ENCODE data around the gene OR5AN1.
"Not testable (repeated sequence)": the region's sequence is repeated elsewhere in the genome, so short reads cannot be mapped to it uniquely, and the experiment has no call there.

OR5AN1 gene, protein sequence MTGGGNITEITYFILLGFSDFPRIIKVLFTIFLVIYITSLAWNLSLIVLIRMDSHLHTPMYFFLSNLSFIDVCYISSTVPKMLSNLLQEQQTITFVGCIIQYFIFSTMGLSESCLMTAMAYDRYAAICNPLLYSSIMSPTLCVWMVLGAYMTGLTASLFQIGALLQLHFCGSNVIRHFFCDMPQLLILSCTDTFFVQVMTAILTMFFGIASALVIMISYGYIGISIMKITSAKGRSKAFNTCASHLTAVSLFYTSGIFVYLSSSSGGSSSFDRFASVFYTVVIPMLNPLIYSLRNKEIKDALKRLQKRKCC

DNA sequence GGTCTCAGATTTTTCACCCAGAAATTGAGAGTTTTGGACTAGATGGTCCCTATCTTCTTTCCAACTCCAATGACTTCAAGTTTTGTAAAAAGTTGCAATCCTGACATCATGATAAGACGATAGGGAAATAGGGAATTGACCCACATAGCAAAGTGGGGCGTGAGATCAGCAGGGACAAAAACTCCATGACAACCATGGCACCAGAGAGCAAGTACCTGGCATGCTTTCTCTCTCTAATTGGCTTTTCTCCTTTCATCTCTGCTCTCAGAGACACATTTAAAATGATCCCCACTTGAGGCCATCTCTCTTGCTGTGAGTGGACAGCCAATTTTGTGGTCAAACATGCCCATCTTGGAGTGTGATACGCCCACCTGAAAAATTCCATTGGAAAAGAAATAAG, at the start of gene OR5AN1:
Gene OR5AN1, plus strand, starts transcription at position 301 of the 400 bp plus-strand sequence. CDS start 5,564 bp downstream, outside the sequence.
- DNase-seq (no peak), ATAC-seq (no peak)
- Mint-ChIP-seq H3K4me3 (no peak within 1 kb of the TSS), H3K27me3 (no peaks in the 10 kb centered on the region), H3K4me1 (no peaks in the 10 kb centered on the region), H3K36me3 (ENCODE audit: low read depth) (no peaks in the 10 kb centered on the region), H3K27ac (no peak within 1 kb of the TSS), H3K9me3 (peaks cover 5% of the 10 kb centered on the region)

DNA sequence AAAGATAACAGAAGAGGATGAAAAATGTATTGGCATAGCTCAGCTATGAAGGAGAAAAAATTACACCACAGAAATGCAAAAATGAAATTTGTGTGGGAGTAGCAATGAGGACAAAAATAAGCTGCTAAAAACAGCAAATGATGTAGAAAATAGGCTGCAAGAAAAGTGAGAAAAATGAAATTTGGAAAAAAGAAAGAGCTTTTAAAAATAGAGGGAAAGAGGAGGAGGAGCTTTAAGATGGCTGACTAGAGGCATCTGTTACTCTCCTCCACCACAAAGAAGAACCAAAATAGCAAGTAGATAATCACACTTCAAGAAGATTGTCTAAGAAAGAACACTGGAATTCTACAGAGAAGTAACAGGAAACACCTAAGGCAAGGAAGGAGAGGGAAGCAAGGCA, 23.7 kb upstream of the OR5AN1 start:
- no peaks in the 10 kb centered on the region for H3K4me1 Mint-ChIP-seq
- ATAC-seq (no peak), DNase-seq (no peak)
- no peaks in the 10 kb centered on the region for H3K36me3 Mint-ChIP-seq (ENCODE audit: low read depth)
- peaks cover 3% of the 10 kb centered on the region for H3K27me3 Mint-ChIP-seq
- H3K9me3 Mint-ChIP-seq: peaks cover 6% of the 10 kb centered on the region
- no peak overlapping the region for H3K27ac Mint-ChIP-seq
- H3K4me3 Mint-ChIP-seq: no peak overlapping the region

GRCh38 chr11:59336176-59336575, 22.5 kb upstream of the OR5AN1 start:
- H3K27ac Mint-ChIP-seq: no peak overlapping the region

DNA sequence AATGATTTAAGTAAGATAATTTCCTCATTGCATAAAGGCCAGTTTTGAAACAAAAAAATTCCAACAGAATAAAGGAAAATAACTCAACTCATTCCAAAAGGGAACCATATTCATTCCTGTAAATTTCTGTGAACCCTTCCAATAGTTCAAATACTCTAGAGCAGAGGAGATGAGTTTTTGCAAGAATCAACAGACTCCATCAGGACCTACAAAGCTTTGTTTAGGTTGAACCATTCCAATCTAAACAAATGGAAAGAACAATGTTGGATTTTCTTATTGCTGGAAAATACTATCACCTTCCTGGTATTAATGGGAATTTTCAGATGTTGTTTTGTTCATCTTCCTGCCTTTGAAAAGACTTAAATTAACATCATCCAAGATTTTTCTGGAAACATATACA, 21.8 kb upstream of the OR5AN1 start:
- H3K27ac Mint-ChIP-seq: no peak overlapping the region
- no peaks in the 10 kb centered on the region for H3K4me1 Mint-ChIP-seq
- peaks cover 6% of the 10 kb centered on the region for H3K9me3 Mint-ChIP-seq
- ATAC-seq (no peak), DNase-seq (no peak)
- H3K27me3 Mint-ChIP-seq: peaks cover 3% of the 10 kb centered on the region
- H3K4me3 Mint-ChIP-seq: no peak overlapping the region
- no peaks in the 10 kb centered on the region for H3K36me3 Mint-ChIP-seq (ENCODE audit: low read depth)

More at GRCh38 chr11:59336176-59336575, 22.5 kb upstream of the OR5AN1 start:
- peaks cover 6% of the 10 kb centered on the region for H3K9me3 Mint-ChIP-seq
- no peaks in the 10 kb centered on the region for H3K36me3 Mint-ChIP-seq (ENCODE audit: low read depth)
- no peaks in the 10 kb centered on the region for H3K4me1 Mint-ChIP-seq
- no peak for DNase-seq
- ATAC-seq: no peak
- no peak overlapping the region for H3K4me3 Mint-ChIP-seq
- peaks cover 3% of the 10 kb centered on the region for H3K27me3 Mint-ChIP-seq

DNA sequence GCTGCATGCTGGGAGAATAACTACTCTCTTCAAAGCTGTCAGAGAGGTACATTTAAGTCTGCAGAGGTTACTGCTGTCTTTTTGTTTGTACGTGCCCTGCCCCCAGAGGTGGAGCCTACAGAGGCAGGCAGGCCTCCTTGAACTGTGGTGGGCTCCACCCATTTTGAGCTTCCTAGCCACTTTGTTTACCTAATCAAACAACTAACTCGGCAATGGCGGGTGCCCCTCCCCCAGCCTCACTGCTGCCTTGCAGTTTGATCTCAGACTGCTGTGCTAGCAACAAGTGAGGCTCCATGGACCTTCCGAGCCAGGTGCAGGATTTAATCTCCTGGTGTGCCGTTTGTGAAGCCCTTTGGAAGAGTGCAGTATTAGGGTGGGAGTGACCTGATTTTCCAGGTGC, 9.0 kb upstream of the OR5AN1 start:
- H3K27me3 Mint-ChIP-seq; H3K36me3 Mint-ChIP-seq (ENCODE audit: low read depth); H3K27ac Mint-ChIP-seq; H3K4me3 Mint-ChIP-seq; H3K9me3 Mint-ChIP-seq; DNase-seq; H3K4me1 Mint-ChIP-seq; ATAC-seq: not testable (repeated sequence)

DNA sequence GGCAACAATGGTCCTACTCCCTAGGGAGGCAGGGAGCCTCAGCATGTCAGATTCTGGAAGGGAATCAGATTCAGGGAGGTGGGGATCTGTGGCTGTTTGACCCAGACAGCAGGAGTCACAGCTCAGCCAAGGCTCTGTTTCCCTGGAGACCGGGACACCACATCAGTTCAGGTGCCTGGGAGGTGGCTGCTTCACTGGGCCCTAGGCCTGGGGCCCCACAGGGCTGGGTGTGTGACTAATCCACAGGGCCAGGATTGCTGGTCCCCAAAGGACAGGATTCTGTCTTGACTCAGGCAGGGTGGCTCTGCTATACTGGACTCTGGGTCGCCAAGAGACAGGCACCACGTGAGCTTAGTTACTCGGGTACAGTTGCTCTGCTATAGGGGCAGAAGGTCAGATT, 3.5 kb upstream of the OR5AN1 start:
- Mint-ChIP-seq H3K27ac (no peak overlapping the region), H3K36me3 (ENCODE audit: low read depth) (no peaks in the 10 kb centered on the region), H3K27me3 (peaks cover 3% of the 10 kb centered on the region), H3K4me3 (no peak overlapping the region), H3K4me1 (no peaks in the 10 kb centered on the region), H3K9me3 (no peaks in the 10 kb centered on the region)
- no peak for DNase-seq
- ATAC-seq: no peak

- Mint-ChIP-seq H3K36me3 (ENCODE audit: low read depth) (no peaks in the 10 kb centered on the region), H3K27me3 (no peaks in the 10 kb centered on the region), H3K4me1 (no peaks in the 10 kb centered on the region), H3K9me3 (no peaks in the 10 kb centered on the region), H3K27ac (no peak overlapping the region), H3K4me3 (no peak overlapping the region)
- no peak for DNase-seq
- no peak for ATAC-seq
Observed at GRCh38 chr11:59356561-59356960, 2.1 kb upstream of the OR5AN1 start.

DNA sequence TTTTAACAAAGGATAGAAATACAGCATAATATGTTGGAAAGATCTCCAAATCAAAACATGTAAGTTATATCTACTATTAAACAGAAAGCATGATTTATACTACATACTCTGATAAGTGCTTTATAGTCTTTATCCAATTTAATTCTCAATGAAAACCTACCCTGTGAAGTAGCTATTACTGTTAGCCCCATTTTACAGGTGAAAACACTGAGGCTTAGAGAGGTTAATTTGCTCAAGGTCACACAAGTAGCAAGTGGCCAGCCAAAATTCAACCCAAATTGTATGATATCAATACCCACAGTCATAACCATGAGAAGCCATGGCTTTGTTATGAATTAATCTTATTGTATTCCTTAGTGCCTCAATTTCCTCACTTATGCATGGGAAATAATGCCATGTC, 675 bp upstream of the OR5AN1 start:
- H3K27me3 Mint-ChIP-seq: no peaks in the 10 kb centered on the region
- no peak for ATAC-seq
- no peak for DNase-seq
- no peak overlapping the region for H3K27ac Mint-ChIP-seq
- no peak overlapping the region for H3K4me3 Mint-ChIP-seq
- no peaks in the 10 kb centered on the region for H3K4me1 Mint-ChIP-seq
- H3K9me3 Mint-ChIP-seq: peaks cover 5% of the 10 kb centered on the region
- no peaks in the 10 kb centered on the region for H3K36me3 Mint-ChIP-seq (ENCODE audit: low read depth)

DNA sequence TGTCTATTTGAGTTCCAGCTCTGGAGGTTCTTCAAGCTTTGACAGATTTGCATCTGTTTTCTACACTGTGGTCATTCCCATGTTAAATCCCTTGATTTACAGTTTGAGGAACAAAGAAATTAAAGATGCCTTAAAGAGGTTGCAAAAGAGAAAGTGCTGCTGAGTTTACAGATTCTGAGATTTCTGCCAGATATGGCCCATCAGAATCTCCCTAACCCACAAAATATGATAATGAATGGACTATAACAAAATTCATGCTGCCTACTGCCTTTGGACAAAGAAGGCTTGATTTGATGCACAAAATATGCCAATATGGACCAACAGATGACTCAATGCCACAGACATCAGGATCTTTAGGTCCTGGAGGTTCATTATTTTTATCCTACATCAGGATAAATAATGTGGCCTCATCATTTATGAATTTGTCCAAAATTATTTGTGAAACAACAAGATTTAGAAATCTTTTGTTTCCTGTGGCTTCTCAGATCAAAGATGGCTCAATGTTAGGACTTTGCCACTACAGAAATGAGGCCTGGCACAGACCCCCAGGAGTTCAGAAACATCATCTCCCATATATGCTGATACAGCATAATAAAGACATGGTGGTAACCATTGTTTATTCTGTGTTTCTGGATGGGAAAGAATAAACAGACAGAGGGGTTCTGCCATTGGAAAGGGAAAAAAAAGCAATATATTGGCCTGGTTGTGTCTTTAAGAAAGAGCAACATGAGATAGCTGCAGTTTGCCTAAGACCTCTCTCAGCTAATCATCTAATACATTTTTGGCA, 6.7 kb downstream of the OR5AN1 start:
- ATAC-seq: no peak
- Mint-ChIP-seq H3K27ac (no peak overlapping the region), H3K27me3 (no peaks in the 10 kb centered on the region), H3K9me3 (peaks cover 5% of the 10 kb centered on the region), H3K4me1 (peaks cover 8% of the 10 kb centered on the region), H3K4me3 (no peak overlapping the region), H3K36me3 (ENCODE audit: low read depth) (no peaks in the 10 kb centered on the region)
- no peak for DNase-seq

DNA sequence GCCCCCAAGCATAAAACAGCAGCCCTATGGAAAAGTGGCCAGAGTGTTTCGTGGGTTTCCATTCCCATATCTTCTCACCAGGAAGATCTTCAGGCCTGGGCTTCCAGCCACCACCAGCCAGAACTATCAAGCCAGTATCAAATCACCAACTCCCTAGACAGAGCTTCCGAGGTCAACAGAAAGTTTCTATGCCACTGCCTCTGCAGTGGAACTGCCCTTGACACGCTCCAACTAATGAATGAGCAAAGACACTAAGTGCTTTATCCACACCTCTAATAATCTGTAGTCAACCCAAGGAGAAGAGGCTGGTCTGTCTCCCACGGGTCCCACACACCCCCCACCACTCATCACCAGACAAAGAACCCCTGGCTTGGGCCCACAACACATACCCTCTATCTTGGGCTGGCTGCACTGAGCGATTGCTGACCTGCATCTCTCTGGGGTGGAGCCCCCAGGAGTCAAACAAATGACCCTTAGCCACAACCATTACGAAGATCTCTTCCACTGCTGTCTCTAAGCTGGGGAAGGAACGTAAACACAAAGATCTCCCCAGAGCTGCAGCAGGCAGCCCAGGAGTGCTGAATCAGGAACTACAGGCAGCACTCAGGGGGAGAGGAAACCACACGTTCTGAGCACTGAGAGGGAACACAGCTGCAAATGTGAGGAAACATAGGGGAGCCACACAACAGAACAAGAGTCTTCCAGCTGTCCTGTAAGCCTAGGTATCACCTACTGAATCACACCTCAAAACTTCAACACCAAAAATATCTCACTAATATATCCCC, 9.7 kb downstream of the OR5AN1 start:
- peaks cover 8% of the 10 kb centered on the region for H3K4me1 Mint-ChIP-seq
- peaks cover 10% of the 10 kb centered on the region for H3K9me3 Mint-ChIP-seq
- peaks cover 2% of the 10 kb centered on the region for H3K36me3 Mint-ChIP-seq (ENCODE audit: low read depth)
- H3K27ac Mint-ChIP-seq: no peak overlapping the region
- ATAC-seq (no peak), DNase-seq (no peak)
- H3K4me3 Mint-ChIP-seq: no peak overlapping the region
- H3K27me3 Mint-ChIP-seq: no peaks in the 10 kb centered on the region

GRCh38 chr11:59372324-59372723, 13.6 kb downstream of the OR5AN1 start:
- not testable (repeated sequence) for H3K4me1 Mint-ChIP-seq; ATAC-seq; H3K27me3 Mint-ChIP-seq; DNase-seq; H3K36me3 Mint-ChIP-seq (ENCODE audit: low read depth); H3K4me3 Mint-ChIP-seq; H3K27ac Mint-ChIP-seq
- H3K9me3 Mint-ChIP-seq: peaks cover 10% of the 10 kb centered on the region

DNA sequence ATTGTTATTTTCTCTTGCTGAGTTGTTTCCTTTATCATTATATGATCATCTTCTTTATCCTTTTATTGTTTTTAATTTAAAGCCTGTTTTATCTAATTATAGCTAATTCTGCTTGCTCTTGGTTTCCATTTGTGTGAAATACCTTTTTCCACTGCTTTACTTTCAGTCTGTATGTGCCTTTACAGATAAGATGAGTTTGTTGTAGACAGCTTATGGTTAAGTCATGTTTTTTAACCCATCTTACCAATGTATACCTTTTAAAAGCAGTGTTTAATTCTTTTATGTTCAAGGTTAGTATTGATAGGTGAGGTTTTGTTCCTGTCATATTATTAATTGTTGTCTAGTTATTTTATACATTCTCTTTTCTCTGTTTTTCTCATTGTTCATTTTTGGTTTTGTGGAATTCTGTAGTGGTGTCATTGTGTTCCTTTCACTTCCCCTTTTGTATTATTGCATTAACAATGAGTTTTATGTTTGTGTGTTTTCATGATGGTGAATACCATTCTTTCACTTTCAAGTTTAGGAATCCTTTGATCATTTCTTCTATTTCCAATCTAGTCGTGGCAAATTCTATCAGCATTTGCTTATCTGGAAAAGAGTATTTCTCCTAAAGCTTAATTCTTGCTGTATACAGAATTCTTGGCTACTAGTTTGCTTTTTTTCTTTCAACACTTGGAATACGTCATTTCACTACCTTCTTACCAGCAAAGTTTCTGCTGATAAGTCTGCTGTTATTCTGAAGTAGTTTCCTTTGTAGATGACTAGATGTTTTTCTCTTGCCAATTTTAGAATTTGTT, 21.8 kb downstream of the OR5AN1 start:
- no peak for ATAC-seq
- peaks cover 1% of the 10 kb centered on the region for H3K36me3 Mint-ChIP-seq (ENCODE audit: low read depth)
- no peak for DNase-seq
- peak overlapping the region; percentile 13 for H3K27ac Mint-ChIP-seq
- peaks cover 21% of the 10 kb centered on the region for H3K9me3 Mint-ChIP-seq
- no peaks in the 10 kb centered on the region for H3K27me3 Mint-ChIP-seq
- peaks cover 6% of the 10 kb centered on the region for H3K4me1 Mint-ChIP-seq
- H3K4me3 Mint-ChIP-seq: no peak overlapping the region

- ATAC-seq (no peak), DNase-seq (no peak)
- Mint-ChIP-seq H3K36me3 (ENCODE audit: low read depth) (no peaks in the 10 kb centered on the region), H3K27ac (no peak overlapping the region), H3K4me3 (no peak overlapping the region), H3K9me3 (peaks cover 2% of the 10 kb centered on the region), H3K27me3 (peaks cover 1% of the 10 kb centered on the region), H3K4me1 (no peaks in the 10 kb centered on the region)
Observed at GRCh38 chr11:59394186-59394585, 35.5 kb downstream of the OR5AN1 start.
